PFSK-1 (cell line): ENCODE results near the gene WDR33.

ENCODE experiments used
- POLR2AphosphoS5 ChIP-seq: IDR thresholded peaks from 2 replicates; pipeline ENCODE4 v1.6.1; 2012; ENCODE audit warnings: low read depth, mild to moderate bottlenecking, control low read depth, low read length, moderate library complexity
- REST ChIP-seq, 2 experiments: IDR thresholded peaks; 2 replicates each; pipeline versions ENCODE4 v1.6.1 to v1.8.0; 2011 to 2012; ENCODE audit warnings: low read depth in 2 of 2, low read length in 2 of 2, control low read depth in 1 of 2, inconsistent platforms in 1 of 2, mild to moderate bottlenecking in 1 of 2, moderate library complexity in 1 of 2; ENCODE audit not compliant: insufficient read depth in 1 of 2

DNA sequence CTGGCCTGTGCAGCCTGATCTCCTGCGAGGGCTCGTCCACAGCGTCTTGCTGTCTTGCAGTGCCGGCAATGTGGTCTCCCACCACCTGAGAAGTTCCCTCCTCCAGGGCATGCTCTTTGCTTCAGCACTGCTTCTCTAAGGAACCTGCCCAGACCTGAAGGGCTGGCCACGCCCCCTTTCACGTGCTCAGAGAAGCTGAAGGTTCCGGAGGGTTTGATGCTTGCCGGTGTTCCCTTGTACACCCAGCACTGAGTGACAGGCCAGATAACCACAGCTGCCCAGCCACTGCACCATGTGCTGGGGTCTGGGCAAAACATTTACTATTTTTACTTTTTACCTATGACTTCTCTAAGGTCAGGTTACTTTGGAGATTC is 48.7 kb upstream of the WDR33 start:
- TF ChIP-seq REST (IDR thresholded peaks at IDR 0.05; ENCODE audit: insufficient read depth in 1 of 2, low read depth in 2 of 2, low read length in 2 of 2) (no peak), POLR2AphosphoS5 (no peak)
